Pulmonary artery endothelial cell (primary cell): ENCODE results near the gene KCNMB3. TPM values are rescaled to one million over a fixed set of nuclear protein-coding genes. Genes with fewer than 3 reads are reported as not detected.

Experiments
- DNase-seq: peaks from one replicate; pipeline ENCODE4 v3.0.0-alpha.2; 2011; ENCODE audit warnings: low read depth, low spot score
- total RNA-seq: library from RNA; depleted of rRNA; stranded (reverse); fragments of >200 nt; gene quantifications from 2 replicates; pipeline ENCODE4 v1.2.3, GENCODE V29; 2014

Gene KCNMB3
- total RNA-seq, 1 donor from 2014 or later: 0.46 TPM

- no peak for DNase-seq
These were observed 54.2 kb downstream of the KCNMB3 start for GRCh38 chr3:179196700-179197099.

GRCh38 chr3:179196098-179196497 is 54.8 kb downstream of the KCNMB3 start:
- peak; percentile 17 for DNase-seq

GRCh38 chr3:179194931-179195330 is 56.0 kb downstream of the KCNMB3 start:
- no peak for DNase-seq

Other genes starting within 250 kb of the KCNMB3 start
- 29.4 and 35.0 TPM in 2 replicates for gene ZMAT3, start 179.3 kb downstream of the KCNMB3 start, total RNA-seq
- 26.2 and 44.0 TPM in 2 replicates for gene PIK3CA, start 102.8 kb downstream of the KCNMB3 start, total RNA-seq
- 47.3 and 50.6 TPM in 2 replicates for gene ZNF639, start 71.9 kb upstream of the KCNMB3 start, total RNA-seq
- 48.5 and 63.7 TPM in 2 replicates for gene MFN1, start 96.6 kb upstream of the KCNMB3 start, total RNA-seq
- gene GNB4, start 200.4 kb upstream of the KCNMB3 start, total RNA-seq: 97.3 and 105 TPM in 2 replicates